Trophoblast cell (in vitro differentiated cells and primary cell): ENCODE measurements around the gene PDE5A.
"Not testable (repeated sequence)": the region's sequence is repeated elsewhere in the genome, so short reads cannot be mapped to it uniquely, and the experiment has no call there.

Experiments
- DNase-seq, 2 donors: peaks; one replicate each; pipeline ENCODE4 v3.0.0-alpha.2; 2016
- H2AFZ ChIP-seq: 2 replicates; pipeline ENCODE4 v1.6.1; 2013; ENCODE audit warnings: low read length, moderate library complexity, mild to moderate bottlenecking; ENCODE audit not compliant: insufficient read depth, poor library complexity
- H2AK5ac ChIP-seq: 2 replicates; pipeline ENCODE4 v1.6.1; 2013; ENCODE audit warnings: mild to moderate bottlenecking, low read length
- H2BK120ac ChIP-seq: 2 replicates; pipeline ENCODE4 v1.6.1; 2013; ENCODE audit warnings: low read length, mild to moderate bottlenecking, moderate library complexity; ENCODE audit not compliant: insufficient read depth, poor library complexity
- H2BK12ac ChIP-seq: 2 replicates; pipeline ENCODE4 v1.6.1; 2013; ENCODE audit warnings: mild to moderate bottlenecking, low read length, moderate library complexity
- H2BK5ac ChIP-seq: 2 replicates; pipeline ENCODE4 v1.6.1; 2013; ENCODE audit warnings: low read length, low read depth, moderate library complexity, mild to moderate bottlenecking; ENCODE audit not compliant: poor library complexity
- H3K14ac ChIP-seq: 2 replicates; pipeline ENCODE4 v1.6.1; 2013; ENCODE audit warnings: mild to moderate bottlenecking, low read length
- H3K18ac ChIP-seq: 2 replicates; pipeline ENCODE4 v1.6.1; 2013; ENCODE audit warnings: mild to moderate bottlenecking, low read length
- H3K23ac ChIP-seq: 2 replicates; pipeline ENCODE4 v1.6.1; 2013; ENCODE audit warnings: low read length
- H3K27ac ChIP-seq: 2 replicates; pipeline ENCODE4 v1.5.1; 2013; ENCODE audit warnings: low read depth, mild to moderate bottlenecking, inconsistent platforms, low read length, moderate library complexity
- H3K27me3 ChIP-seq: 2 replicates; pipeline ENCODE4 v1.6.1; 2013; ENCODE audit warnings: inconsistent platforms, mild to moderate bottlenecking, low read length, moderate library complexity; ENCODE audit not compliant: insufficient read depth
- H3K36me3 ChIP-seq, 2 experiments: 1 replicate in 1 of 2; 2 replicates in 1 of 2; pipeline ENCODE4 v1.6.1; 2013; ENCODE audit warnings: low read length in 2 of 2, mild to moderate bottlenecking in 2 of 2, moderate library complexity in 1 of 2; ENCODE audit not compliant: insufficient read depth in 2 of 2, control insufficient read depth in 1 of 2
- H3K4ac ChIP-seq: 2 replicates; pipeline ENCODE4 v1.6.1; 2013; ENCODE audit warnings: low read depth, mild to moderate bottlenecking, low read length, moderate library complexity
- H3K4me1 ChIP-seq, 2 experiments: 1 replicate in 1 of 2; 2 replicates in 1 of 2; pipeline ENCODE4 v1.6.1; 2013; ENCODE audit warnings: low read length in 2 of 2, mild to moderate bottlenecking in 2 of 2, moderate library complexity in 1 of 2; ENCODE audit not compliant: insufficient read depth in 2 of 2, control insufficient read depth in 1 of 2
- H3K4me2 ChIP-seq: 2 replicates; pipeline ENCODE4 v1.6.1; 2013; ENCODE audit warnings: inconsistent platforms, mild to moderate bottlenecking, low read length, moderate library complexity
- H3K4me3 ChIP-seq: 2 replicates; pipeline ENCODE4 v1.5.1; 2013; ENCODE audit warnings: mild to moderate bottlenecking, low read depth, low read length, inconsistent platforms
- H3K79me1 ChIP-seq: one replicate; pipeline ENCODE4 v1.6.1; 2013; ENCODE audit warnings: low read length
- H3K79me2 ChIP-seq: 2 replicates; pipeline ENCODE4 v1.6.1; 2013; ENCODE audit warnings: low read length, mild to moderate bottlenecking; ENCODE audit not compliant: control insufficient read depth, insufficient read depth, poor library complexity
- H3K9ac ChIP-seq: 2 replicates; pipeline ENCODE4 v1.6.1; 2013; ENCODE audit warnings: mild to moderate bottlenecking, low read length
- H3K9me3 ChIP-seq: 2 replicates; pipeline ENCODE4 v1.6.1; 2013; ENCODE audit warnings: low read depth, mild to moderate bottlenecking, control low read depth, inconsistent platforms, low read length; ENCODE audit not compliant: insufficient read depth
- H4K12ac ChIP-seq: 2 replicates; pipeline ENCODE4 v1.6.1; 2013; ENCODE audit warnings: low read depth, mild to moderate bottlenecking, low read length, moderate library complexity
- H4K8ac ChIP-seq: 2 replicates; pipeline ENCODE4 v1.6.1; 2013; ENCODE audit warnings: low read depth, mild to moderate bottlenecking, low read length, moderate library complexity
- H4K91ac ChIP-seq: one replicate; pipeline ENCODE4 v1.6.1; 2013; ENCODE audit warnings: low read depth, mild to moderate bottlenecking, low read length, moderate library complexity
- WGBS: extraction: QIAGEN DNeasy Blood & Tissue Kit; methylation state at CpG from one replicate; pipeline ENCODE4 v1.1.7; 2013; ENCODE audit warnings: missing lambda C conversion rate; ENCODE audit not compliant: insufficient read length, insufficient coverage; ENCODE audit errors: extremely low coverage; 5-methylcytosine and 5-hydroxymethylcytosine counted together

Gene PDE5A

DNA sequence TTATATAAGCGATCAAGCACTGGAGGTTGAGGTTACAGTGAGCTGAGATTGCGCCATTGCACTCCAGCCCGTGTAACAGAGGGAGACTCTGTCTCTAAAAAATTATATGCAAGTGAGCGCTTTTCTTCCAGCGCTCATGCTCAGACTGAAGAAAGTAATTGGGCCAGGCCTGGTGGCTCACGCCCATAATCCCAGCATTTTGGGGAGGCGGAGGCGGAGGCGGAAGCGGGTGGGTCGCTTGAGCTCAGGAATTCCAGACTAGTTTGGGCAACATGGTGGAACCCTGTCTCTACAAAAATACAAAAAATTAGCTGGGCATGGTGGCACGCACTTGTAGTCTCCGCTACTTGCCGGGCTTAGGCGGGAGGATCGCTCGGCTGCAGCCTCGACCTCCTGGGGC, 172.9 kb downstream of the PDE5A start:
- not testable (repeated sequence) for H3K79me2 ChIP-seq, H3K27ac ChIP-seq, H3K4me3 ChIP-seq, H2AK5ac ChIP-seq, H3K4me1 ChIP-seq, H4K8ac ChIP-seq, H3K9me3 ChIP-seq, H4K91ac ChIP-seq, H3K79me1 ChIP-seq, H3K27me3 ChIP-seq, H2BK5ac ChIP-seq, H4K12ac ChIP-seq, H3K9ac ChIP-seq, H3K36me3 ChIP-seq, H3K18ac ChIP-seq, H2BK12ac ChIP-seq, H2BK120ac ChIP-seq, H3K23ac ChIP-seq, H2AFZ ChIP-seq, H3K14ac ChIP-seq
- Histone ChIP-seq H3K4ac (peak overlapping the region; percentile 13), H3K4me2 (peak overlapping the region; percentile 52)
- WGBS = no CpG with 5 or more reads among the region's 18 CpGs
- DNase-seq = peak; percentile 27 to 61

DNA sequence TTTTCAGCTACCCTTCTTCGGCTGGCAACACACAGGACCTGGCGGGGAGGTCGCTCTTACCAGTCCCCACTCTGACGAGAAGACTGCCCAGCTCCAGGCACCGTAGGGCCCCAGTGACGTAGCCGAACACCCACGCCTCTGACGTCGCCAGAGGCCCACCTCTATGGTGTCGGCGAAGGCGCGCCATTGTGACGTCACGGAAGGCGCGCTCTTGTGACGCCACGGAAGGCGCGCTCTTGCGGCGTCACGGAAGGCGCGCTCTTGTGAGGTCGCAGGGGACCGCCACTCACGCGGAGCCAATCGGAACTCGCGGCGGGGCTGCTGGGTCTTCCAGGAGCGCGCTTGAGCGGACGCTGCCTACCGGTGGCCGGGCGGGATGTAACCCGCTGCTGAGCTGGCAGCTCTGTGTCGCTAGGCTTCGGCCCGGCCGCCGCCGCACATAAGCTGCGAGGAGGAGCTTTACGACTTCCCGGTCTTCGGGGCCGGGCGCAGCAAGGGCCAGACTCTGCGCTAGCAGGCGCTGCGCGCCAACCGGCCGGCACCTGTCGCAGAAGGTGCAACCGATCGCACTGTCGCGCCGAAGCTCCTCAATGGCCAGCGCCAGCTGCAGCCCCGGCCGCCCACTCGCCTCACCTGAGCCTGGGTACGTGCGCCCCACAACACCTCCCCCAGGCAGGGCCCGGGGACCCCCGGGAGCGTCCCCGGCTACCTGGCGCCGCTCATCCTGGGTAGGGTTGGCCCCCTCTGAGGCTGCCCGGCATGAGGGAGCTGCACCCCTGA, 173.9 kb downstream of the PDE5A start:
- WGBS = no CpG with 5 or more reads among the region's 80 CpGs
- Histone ChIP-seq H3K4me3 (peak overlapping the region; percentile 90), H4K91ac (peak overlapping the region; percentile 72), H3K9ac (peak overlapping the region; percentile 94), H2AFZ (peak overlapping the region; percentile 57), H4K8ac (peak overlapping the region; percentile 91), H3K27ac (peak overlapping the region; percentile 72), H2BK120ac (peak overlapping the region; percentile 75), H3K4me2 (peak overlapping the region; percentile 97), H3K4ac (peak overlapping the region; percentile 85), H3K18ac (peak overlapping the region; percentile 20)
- H2AK5ac ChIP-seq, H3K27me3 ChIP-seq, H3K4me1 ChIP-seq, H2BK12ac ChIP-seq, H3K79me2 ChIP-seq, H3K23ac ChIP-seq, H2BK5ac ChIP-seq, H3K36me3 ChIP-seq, H3K9me3 ChIP-seq, H3K14ac ChIP-seq, H4K12ac ChIP-seq, H3K79me1 ChIP-seq: not testable (repeated sequence)
- DNase-seq = peak; percentile 97 to 99

DNA sequence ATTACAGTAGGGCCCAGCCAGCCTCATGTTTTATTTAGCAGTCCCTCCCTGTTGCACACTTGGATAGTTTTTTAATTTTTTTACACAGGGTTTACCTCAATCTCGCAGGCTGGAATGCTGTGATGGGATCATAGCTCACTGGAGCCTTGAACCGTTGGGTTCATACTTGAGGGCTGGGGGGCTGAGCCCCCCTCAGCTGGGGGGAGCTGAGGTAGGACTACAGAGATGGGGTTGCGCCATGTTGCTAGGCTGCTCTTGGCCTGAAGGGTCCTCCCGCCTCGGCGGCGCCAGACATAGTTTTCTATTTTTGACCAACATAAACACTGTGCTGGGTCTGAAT, 174.5 kb downstream of the PDE5A start:
- Histone ChIP-seq H3K9ac (peak overlapping the region; percentile 86), H3K4ac (peak overlapping the region; percentile 56), H2AFZ (peak overlapping the region; percentile 50), H3K14ac (peak overlapping the region; percentile 34), H4K91ac (peak overlapping the region; percentile 72), H3K4me3 (peak overlapping the region; percentile 90), H3K4me2 (peak overlapping the region; percentile 97), H4K12ac (peak overlapping the region; percentile 88), H4K8ac (peak overlapping the region; percentile 91)
- not testable (repeated sequence) for H3K27ac ChIP-seq, H3K36me3 ChIP-seq, H3K9me3 ChIP-seq, H3K27me3 ChIP-seq, H3K4me1 ChIP-seq, H3K79me2 ChIP-seq, H2BK120ac ChIP-seq, DNase-seq, H3K18ac ChIP-seq, H2BK5ac ChIP-seq, H3K79me1 ChIP-seq, H2AK5ac ChIP-seq, H3K23ac ChIP-seq, H2BK12ac ChIP-seq
- WGBS = no CpG with 5 or more reads among the region's 7 CpGs

DNA sequence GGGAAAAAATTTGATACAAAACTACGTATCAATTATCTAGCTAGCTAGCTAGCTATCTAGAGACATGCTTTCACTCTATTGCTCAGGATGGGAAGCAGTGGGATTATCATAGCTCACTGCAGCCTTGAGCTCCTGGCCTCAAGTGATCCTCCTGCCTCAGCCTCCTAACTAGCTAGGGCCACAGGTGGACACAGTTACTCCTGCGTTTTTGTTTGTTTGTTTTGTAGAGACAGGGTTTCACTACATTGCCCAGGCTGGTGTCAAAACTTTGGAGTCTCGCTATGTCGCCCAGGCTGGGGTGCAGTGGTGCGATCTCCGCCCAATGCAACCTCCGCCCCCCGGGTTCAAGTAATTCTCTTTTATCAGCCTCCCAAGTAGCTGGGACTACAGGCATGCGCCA, 175.3 kb downstream of the PDE5A start:
- not testable (repeated sequence) for H2AK5ac ChIP-seq, H3K4me1 ChIP-seq, H2BK12ac ChIP-seq, H2AFZ ChIP-seq, H3K4me3 ChIP-seq, H3K27ac ChIP-seq, H3K18ac ChIP-seq, H3K4ac ChIP-seq, H3K36me3 ChIP-seq, H3K23ac ChIP-seq, H3K79me1 ChIP-seq, H3K4me2 ChIP-seq, H3K79me2 ChIP-seq, H4K91ac ChIP-seq, DNase-seq, H3K27me3 ChIP-seq, H3K14ac ChIP-seq, H2BK120ac ChIP-seq, H3K9me3 ChIP-seq, H4K12ac ChIP-seq, H3K9ac ChIP-seq, H2BK5ac ChIP-seq
- peak overlapping the region; percentile 1 for H4K8ac ChIP-seq
- WGBS = no CpG with 5 or more reads among the region's 9 CpGs
